Panc1 (cell line): Measurements from ENCODE around the gene METTL24. TPM values are rescaled to one million over a fixed set of nuclear protein-coding genes. Genes with fewer than 3 reads are reported as not detected.

Experiments used
- ATAC-seq: fragments of 200-7000 bp; cut with Tn5 transposase; 2 replicates; pipeline ENCODE4 v1.9.1; 2020; ENCODE audit warnings: mild to moderate bottlenecking, moderate library complexity
- BruUV-seq: library from RNA; stranded (reverse); fragments of 400-500 nt; replicated peaks from 2 replicates; lab custom pipeline; 2021; lab: Mats Ljungman, UMichigan
- CTCF ChIA-PET: fragments of 300-600 bp; sonication (Branson Sonifier 250); formaldehyde crosslinking; loops from one replicate; lab custom pipeline; 2022; ENCODE audit warnings: antibody characterized with exemption; lab: Charles Lee
- POLR2A ChIA-PET: fragments of 300-600 bp; sonication (Branson Sonifier 250); formaldehyde crosslinking; loops from one replicate; lab custom pipeline; 2022; ENCODE audit warnings: antibody characterized with exemption; lab: Charles Lee
- DNase-seq: peaks from one replicate; pipeline ENCODE4 v3.0.0-alpha.2; 2010; ENCODE audit warnings: low read depth, low spot score
- H3K27ac ChIP-seq: 2 replicates; pipeline ENCODE4 v1.5.1; 2011; ENCODE audit warnings: mild to moderate bottlenecking, low read length, inconsistent platforms
- H3K27me3 ChIP-seq: fragments of 200-500 bp; sonication (Bioruptor generic); 2 replicates; pipeline ENCODE4 v1.6.0; 2014; ENCODE audit warnings: low read length, inconsistent platforms; ENCODE audit not compliant: control insufficient read depth, insufficient read depth
- H3K36me3 ChIP-seq: fragments of 200-500 bp; sonication (Bioruptor generic); 2 replicates; pipeline ENCODE4 v1.5.1; 2014; ENCODE audit warnings: inconsistent platforms, mild to moderate bottlenecking, low read length, moderate library complexity; ENCODE audit not compliant: control insufficient read depth, insufficient read depth
- H3K4me1 ChIP-seq: 2 replicates; pipeline ENCODE4 v1.5.1; 2011; ENCODE audit warnings: inconsistent platforms, mild to moderate bottlenecking, low read length, moderate library complexity; ENCODE audit not compliant: control insufficient read depth, insufficient read depth
- H3K4me3 ChIP-seq, 2 experiments: 2 replicates each; pipeline ENCODE4 v1.5.1; 2011 to 2012; ENCODE audit warnings: low read depth in 2 of 2, low read length in 2 of 2, mild to moderate bottlenecking in 2 of 2, inconsistent platforms in 1 of 2, moderate library complexity in 1 of 2
- H3K9me3 ChIP-seq: fragments of 200-500 bp; sonication (Bioruptor generic); 2 replicates; pipeline ENCODE4 v1.5.1; 2014; ENCODE audit warnings: low read depth, mild to moderate bottlenecking, inconsistent platforms, low read length, moderate library complexity; ENCODE audit not compliant: control insufficient read depth, insufficient read depth
- CTCF ChIP-seq: fragments of 450-650 bp; IDR thresholded peaks from 2 replicates; pipeline ENCODE4 v1.5.1; 2017; ENCODE audit warnings: mild to moderate bottlenecking
- POLR2AphosphoS5 ChIP-seq: IDR thresholded peaks from 2 replicates; pipeline ENCODE4 v1.6.1; 2012; ENCODE audit warnings: mild to moderate bottlenecking, low read depth, low read length, moderate library complexity
- REST ChIP-seq, 2 experiments: IDR thresholded peaks; 2 replicates each; pipeline ENCODE4 v1.6.1; 2011 to 2012; ENCODE audit warnings: low read depth in 2 of 2, control low read depth in 1 of 2, low read length in 1 of 2, mild to moderate bottlenecking in 1 of 2, moderate library complexity in 1 of 2; ENCODE audit not compliant: insufficient read depth in 1 of 2
- SIN3A ChIP-seq: IDR thresholded peaks from 2 replicates; pipeline ENCODE4 v1.6.1; 2012; ENCODE audit warnings: low read depth, mild to moderate bottlenecking, low read length, moderate library complexity, borderline replicate concordance; ENCODE audit not compliant: insufficient read depth
- TCF7L2 ChIP-seq: IDR thresholded peaks from 2 replicates; pipeline ENCODE4 v1.6.1; 2011; ENCODE audit warnings: mild to moderate bottlenecking, low read depth, low read length, inconsistent platforms
- in situ Hi-C: cut with HindIII; loops from 2 replicates; pipeline ENCODE4 v1.10.0; 2016; ENCODE audit warnings: low sequenced_read_pairs, low pct_unique_long_range_greater_than_20kb
- intact Hi-C: fragments of 100-400 bp; cut with micrococcal nuclease; formaldehyde crosslinking; loops from one replicate; pipeline ENCODE4 v1.10.0; 2022; ENCODE audit not compliant: unreplicated experiment
- total RNA-seq: library from RNA; stranded (reverse); gene quantifications from one replicate; pipeline ENCODE4 v1.2.1, GENCODE V29; 2021; ENCODE audit not compliant: unreplicated experiment

METTL24 gene
- total RNA-seq, 1 experiment from 2014 or later: not detected

GRCh38 chr6:110207652-110208051, 150.5 kb downstream of the METTL24 start:
- intact Hi-C loops: no loop called here
- ATAC-seq: no peak
- Histone ChIP-seq H3K27me3 (no peaks in the 10 kb centered on the region), H3K36me3 (peaks cover 33% of the 10 kb centered on the region), H3K9me3 (no peaks in the 10 kb centered on the region), H3K27ac (no peak overlapping the region), H3K4me3 (no peak overlapping the region), H3K4me1 (no peaks in the 10 kb centered on the region)
- BruUV-seq: no TSS peak
- ChIA-PET POLR2A (interaction anchor here (0.6 kb wide), 1 partner anchor 67 kb away, joined by 6 read pairs; no protein-coding TSS in a partner anchor), CTCF (interaction anchor here (0.6 kb wide), 2 partner anchors 179 to 630 kb away, joined by 3 to 8 read pairs; no protein-coding TSS in a partner anchor)
- DNase-seq: no peak
- TF ChIP-seq CTCF (no peak), TCF7L2 (no peak), POLR2AphosphoS5 (no peak), REST (IDR thresholded peaks at IDR 0.05; ENCODE audit: insufficient read depth in 1 of 2, low read depth in 2 of 2, low read length in 1 of 2) (no peak), SIN3A (no peak)
- in situ Hi-C loops: no loop called here

DNA sequence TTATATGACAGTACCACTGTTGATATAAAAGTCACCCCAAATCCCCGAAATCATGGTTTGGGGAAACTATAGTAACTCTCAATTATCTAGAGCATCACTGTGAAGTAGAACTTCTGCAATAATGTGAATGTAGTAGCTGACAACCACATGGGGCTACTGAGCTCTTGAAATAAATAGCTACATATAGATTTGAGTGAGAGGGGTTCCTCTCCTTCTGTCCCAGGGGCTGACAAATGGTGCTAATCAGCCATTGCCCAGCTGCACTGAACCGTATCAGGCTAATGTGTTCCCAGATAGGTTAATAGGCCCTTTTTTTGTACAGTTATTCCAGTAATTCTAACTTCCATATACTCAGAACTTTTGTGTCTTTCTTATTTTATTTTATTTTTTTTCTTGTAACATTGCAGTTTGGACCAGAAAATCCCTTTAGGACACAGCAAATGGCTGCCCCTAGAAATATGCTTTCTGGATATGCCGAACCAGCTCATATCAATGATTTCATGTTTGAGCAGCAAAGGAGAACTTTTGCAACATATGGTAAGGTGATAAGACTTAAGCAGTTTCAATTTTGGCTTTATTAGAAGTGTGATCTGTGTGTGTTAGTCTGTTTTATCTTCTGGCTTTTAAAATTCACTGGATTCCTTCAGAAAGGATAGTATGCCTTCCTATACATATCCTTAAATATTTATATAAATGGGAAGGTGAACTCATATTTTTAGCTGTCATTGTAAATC, 156.8 kb downstream of the METTL24 start:
- BruUV-seq: no TSS peak
- no peak overlapping the region for H3K4me3 ChIP-seq
- H3K27ac ChIP-seq: no peak overlapping the region
- in situ Hi-C loops: no loop called here
- no peak for DNase-seq
- no peak for ATAC-seq
- no peaks in the 10 kb centered on the region for H3K27me3 ChIP-seq
- POLR2A ChIA-PET: no interaction called here
- H3K9me3 ChIP-seq: no peaks in the 10 kb centered on the region
- TF ChIP-seq REST (IDR thresholded peaks at IDR 0.05; ENCODE audit: insufficient read depth in 1 of 2, low read depth in 2 of 2, low read length in 1 of 2) (no peak), TCF7L2 (no peak), POLR2AphosphoS5 (no peak), SIN3A (no peak), CTCF (no peak)
- intact Hi-C loops: no loop called here
- CTCF ChIA-PET: no interaction called here
- H3K36me3 ChIP-seq: no peaks in the 10 kb centered on the region
- no peaks in the 10 kb centered on the region for H3K4me1 ChIP-seq
